ENCODE measurements around the gene FBXO28. TPM values are rescaled to one million over a fixed set of nuclear protein-coding genes. Genes with fewer than 3 reads are reported as not detected.

FBXO28 gene
- total and polyA plus RNA-seq, 11 donors: 5.4 to 24.5 (median 18.9) TPM

DNA sequence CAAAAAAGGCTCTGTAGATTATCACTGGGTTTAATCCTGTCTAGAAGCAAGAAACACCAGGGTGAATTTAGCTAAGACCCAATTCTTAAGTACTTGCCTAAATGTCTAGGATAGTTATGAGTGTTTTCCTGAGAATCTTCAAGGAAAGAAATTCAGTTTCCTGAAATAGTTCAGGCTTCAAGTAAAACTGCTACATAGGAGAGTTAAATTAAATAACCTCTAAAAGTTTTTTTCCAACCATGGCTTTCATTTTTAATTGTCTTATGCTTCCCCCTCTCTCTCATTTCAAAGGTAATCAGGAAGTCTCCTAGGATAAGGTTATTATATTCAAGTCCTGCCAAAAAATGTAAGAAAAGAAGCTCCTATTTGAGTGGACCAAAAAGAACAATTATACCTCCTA is 46.7 kb upstream of the FBXO28 start:
- Histone ChIP-seq H3K27me3 (peaks cover 0 to 14% (median 4%) of the 10 kb centered on the region in 9 donors), H3K4me3 (no peak overlapping the region), H3K27ac (no peak overlapping the region), H3K4me1 (no peaks in the 10 kb centered on the region), H3K36me3 (no peaks in the 10 kb centered on the region), H3K9me3 (peaks cover 0 to 2% (median 0%) of the 10 kb centered on the region in 12 donors)
- TF ChIP-seq, protein P1, sequence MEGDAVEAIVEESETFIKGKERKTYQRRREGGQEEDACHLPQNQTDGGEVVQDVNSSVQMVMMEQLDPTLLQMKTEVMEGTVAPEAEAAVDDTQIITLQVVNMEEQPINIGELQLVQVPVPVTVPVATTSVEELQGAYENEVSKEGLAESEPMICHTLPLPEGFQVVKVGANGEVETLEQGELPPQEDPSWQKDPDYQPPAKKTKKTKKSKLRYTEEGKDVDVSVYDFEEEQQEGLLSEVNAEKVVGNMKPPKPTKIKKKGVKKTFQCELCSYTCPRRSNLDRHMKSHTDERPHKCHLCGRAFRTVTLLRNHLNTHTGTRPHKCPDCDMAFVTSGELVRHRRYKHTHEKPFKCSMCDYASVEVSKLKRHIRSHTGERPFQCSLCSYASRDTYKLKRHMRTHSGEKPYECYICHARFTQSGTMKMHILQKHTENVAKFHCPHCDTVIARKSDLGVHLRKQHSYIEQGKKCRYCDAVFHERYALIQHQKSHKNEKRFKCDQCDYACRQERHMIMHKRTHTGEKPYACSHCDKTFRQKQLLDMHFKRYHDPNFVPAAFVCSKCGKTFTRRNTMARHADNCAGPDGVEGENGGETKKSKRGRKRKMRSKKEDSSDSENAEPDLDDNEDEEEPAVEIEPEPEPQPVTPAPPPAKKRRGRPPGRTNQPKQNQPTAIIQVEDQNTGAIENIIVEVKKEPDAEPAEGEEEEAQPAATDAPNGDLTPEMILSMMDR (IDR thresholded peaks at IDR 0.05): no peak
- TF ChIP-seq POLR2A (IDR thresholded peaks at IDR 0.05): no peak
- no peak for DNase-seq
- ATAC-seq: no peak
- intact Hi-C loops (cut with DNase I): no loop called here

DNA sequence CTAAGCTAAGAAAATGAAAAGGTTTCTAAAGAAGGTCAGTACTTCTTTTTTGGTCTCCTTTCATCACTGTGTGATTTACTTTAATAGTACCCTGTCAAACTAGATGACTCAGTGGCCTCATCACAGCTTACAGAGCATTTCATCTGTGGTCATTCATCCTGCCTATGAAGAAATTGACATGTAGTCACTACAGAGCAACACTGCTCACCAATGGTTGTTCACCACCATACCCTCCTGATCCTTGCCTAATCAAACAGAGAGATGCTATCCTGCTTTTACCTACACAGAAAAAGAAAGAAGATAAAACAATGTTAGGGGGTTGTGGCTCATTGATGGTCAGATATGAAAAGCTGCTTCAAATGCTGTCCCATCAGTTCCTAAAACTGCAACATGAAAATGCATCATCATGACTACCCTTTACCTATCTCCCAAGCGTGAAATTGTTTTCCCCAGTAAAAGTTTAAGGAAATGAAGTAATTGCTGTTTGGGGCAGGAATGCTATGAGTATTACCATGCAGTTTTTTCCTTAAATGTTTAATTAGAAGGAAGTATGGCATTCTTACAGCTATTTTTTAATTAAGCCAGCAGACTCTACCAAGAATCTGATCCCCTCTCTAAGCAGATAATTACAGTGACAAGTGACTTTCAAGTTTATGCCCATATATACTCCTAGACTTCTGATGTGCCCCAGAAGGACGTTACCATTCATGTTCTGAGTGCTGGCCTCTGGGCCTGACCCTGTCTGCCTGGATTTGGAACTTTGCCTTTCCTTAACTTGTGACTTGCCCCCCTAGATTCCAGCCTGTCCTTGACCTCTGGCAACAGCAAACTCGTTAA is 46.1 kb upstream of the FBXO28 start:
- Histone ChIP-seq H3K36me3 (no peaks in the 10 kb centered on the region), H3K27me3 (peaks cover 0 to 16% (median 4%) of the 10 kb centered on the region in 9 donors), H3K27ac (no peak overlapping the region), H3K4me3 (no peak overlapping the region), H3K9me3 (peaks cover 0 to 5% (median 0%) of the 10 kb centered on the region in 12 donors), H3K4me1 (no peaks in the 10 kb centered on the region)
- intact Hi-C loops (cut with DNase I): no loop called here
- ATAC-seq (no peak), DNase-seq (no peak)
- WGBS, 4 donors: 56 to 82% (median 70%) methylated on average over 3 of the region's 3 CpGs
- TF ChIP-seq POLR2A (IDR thresholded peaks at IDR 0.05): no peak
- TF ChIP-seq, protein P1 (IDR thresholded peaks at IDR 0.05): no peak

DNA sequence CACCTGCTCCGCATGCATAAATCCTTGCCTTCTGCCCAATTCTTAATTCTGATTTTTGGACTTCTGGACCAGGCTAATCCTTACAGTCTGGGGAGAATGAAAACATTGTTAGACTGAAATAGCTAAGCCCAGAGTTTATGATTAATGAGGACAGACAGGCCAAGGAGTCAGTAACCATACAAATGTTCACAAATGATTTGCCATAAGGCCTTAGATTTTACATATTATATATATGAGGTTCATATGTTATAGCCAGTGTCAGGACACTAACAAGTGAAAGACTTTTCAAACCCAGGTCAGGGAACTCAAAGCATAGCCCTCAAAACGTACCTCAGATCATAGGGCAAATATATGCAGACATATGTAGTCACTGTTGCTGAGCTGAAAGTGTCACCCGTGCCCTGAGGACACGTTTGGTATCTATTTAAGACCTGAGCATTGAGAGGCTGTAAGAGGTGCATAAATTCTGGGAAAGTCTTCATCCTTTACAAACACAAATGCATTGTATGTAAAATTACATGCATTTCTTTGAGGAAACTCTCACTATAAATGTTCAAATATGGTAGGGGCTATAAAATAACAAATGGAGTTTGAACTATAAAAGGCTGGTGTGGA is 45.3 kb upstream of the FBXO28 start:
- ATAC-seq: no peak
- TF ChIP-seq, protein P1 (IDR thresholded peaks at IDR 0.05): no peak
- TF ChIP-seq POLR2A (IDR thresholded peaks at IDR 0.05): no peak
- Histone ChIP-seq H3K27ac (no peak overlapping the region), H3K27me3 (peaks cover 0 to 20% (median 2%) of the 10 kb centered on the region in 9 donors), H3K36me3 (no peaks in the 10 kb centered on the region), H3K4me1 (no peaks in the 10 kb centered on the region), H3K4me3 (no peak overlapping the region), H3K9me3 (peaks cover 0 to 5% (median 0%) of the 10 kb centered on the region in 12 donors)
- 77 to 87% (median 82%) methylated on average over 4 of the region's 4 CpGs for WGBS, 4 donors
- DNase-seq: no peak
- intact Hi-C loops (cut with DNase I): no loop called here

DNA sequence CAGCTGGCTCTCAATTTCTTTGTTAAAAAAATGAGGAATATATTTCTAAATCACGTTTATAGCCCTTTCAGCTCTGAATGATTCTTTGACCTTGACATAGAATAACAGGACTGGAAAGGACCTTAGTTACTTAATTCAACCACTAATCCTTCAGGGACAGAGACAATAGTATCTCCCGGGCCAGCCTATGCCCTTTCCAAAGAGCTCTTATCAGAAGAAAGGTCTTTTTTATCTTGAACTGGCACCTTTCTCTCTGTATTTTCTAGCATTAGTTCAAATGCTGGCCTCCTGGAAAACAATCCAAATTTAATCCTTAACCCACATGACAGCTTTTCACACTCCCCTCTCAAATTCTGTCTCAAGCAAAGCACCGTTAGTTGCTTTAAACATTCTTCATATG is 44.8 kb upstream of the FBXO28 start:
- intact Hi-C loops (cut with DNase I): no loop called here
- Histone ChIP-seq H3K27me3 (peaks cover 0 to 20% (median 0%) of the 10 kb centered on the region in 9 donors), H3K4me1 (no peaks in the 10 kb centered on the region), H3K4me3 (no peak overlapping the region), H3K9me3 (peaks cover 0 to 5% (median 0%) of the 10 kb centered on the region in 12 donors), H3K36me3 (no peaks in the 10 kb centered on the region), H3K27ac (no peak overlapping the region)
- TF ChIP-seq POLR2A (IDR thresholded peaks at IDR 0.05): no peak
- TF ChIP-seq, protein P1 (IDR thresholded peaks at IDR 0.05): no peak
- no peak for ATAC-seq
- DNase-seq: no peak
- 50 to 59% (median 59%) methylated on average over 3 of the region's 3 CpGs for WGBS, 4 donors

Measured in heart left ventricle (tissue), 16 donors.